Astrocyte of the spinal cord (primary cell): ENCODE measurements around the gene YY1AP1.
A peak's percentile ranks its signal among the peaks of the same experiment; 100 is the strongest.
"Not testable (repeated sequence)": the region's sequence is repeated elsewhere in the genome, so short reads cannot be mapped to it uniquely, and the experiment has no call there.

Experiments
- DNase-seq: peaks from one replicate; pipeline ENCODE4 v3.0.0; 2011; ENCODE audit warnings: low read depth, low spot score
- H3K4me3 ChIP-seq: 2 replicates; pipeline ENCODE4 v1.5.1; 2011; ENCODE audit warnings: low read depth, mild to moderate bottlenecking, low read length, moderate library complexity
- in situ Hi-C: cut with HindIII; loops from 2 replicates; pipeline ENCODE4 v1.10.0; 2017; ENCODE audit warnings: low sequenced_read_pairs
- TF ChIP-seq, protein P1 (sequence below): IDR thresholded peaks from 2 replicates; pipeline ENCODE4 v1.5.1; 2012; ENCODE audit warnings: low read depth, mild to moderate bottlenecking, low read length, inconsistent platforms

The YY1AP1 gene, protein sequence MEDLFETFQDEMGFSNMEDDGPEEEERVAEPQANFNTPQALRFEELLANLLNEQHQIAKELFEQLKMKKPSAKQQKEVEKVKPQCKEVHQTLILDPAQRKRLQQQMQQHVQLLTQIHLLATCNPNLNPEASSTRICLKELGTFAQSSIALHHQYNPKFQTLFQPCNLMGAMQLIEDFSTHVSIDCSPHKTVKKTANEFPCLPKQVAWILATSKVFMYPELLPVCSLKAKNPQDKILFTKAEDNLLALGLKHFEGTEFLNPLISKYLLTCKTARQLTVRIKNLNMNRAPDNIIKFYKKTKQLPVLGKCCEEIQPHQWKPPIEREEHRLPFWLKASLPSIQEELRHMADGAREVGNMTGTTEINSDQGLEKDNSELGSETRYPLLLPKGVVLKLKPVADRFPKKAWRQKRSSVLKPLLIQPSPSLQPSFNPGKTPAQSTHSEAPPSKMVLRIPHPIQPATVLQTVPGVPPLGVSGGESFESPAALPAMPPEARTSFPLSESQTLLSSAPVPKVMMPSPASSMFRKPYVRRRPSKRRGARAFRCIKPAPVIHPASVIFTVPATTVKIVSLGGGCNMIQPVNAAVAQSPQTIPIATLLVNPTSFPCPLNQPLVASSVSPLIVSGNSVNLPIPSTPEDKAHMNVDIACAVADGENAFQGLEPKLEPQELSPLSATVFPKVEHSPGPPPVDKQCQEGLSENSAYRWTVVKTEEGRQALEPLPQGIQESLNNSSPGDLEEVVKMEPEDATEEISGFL

DNA sequence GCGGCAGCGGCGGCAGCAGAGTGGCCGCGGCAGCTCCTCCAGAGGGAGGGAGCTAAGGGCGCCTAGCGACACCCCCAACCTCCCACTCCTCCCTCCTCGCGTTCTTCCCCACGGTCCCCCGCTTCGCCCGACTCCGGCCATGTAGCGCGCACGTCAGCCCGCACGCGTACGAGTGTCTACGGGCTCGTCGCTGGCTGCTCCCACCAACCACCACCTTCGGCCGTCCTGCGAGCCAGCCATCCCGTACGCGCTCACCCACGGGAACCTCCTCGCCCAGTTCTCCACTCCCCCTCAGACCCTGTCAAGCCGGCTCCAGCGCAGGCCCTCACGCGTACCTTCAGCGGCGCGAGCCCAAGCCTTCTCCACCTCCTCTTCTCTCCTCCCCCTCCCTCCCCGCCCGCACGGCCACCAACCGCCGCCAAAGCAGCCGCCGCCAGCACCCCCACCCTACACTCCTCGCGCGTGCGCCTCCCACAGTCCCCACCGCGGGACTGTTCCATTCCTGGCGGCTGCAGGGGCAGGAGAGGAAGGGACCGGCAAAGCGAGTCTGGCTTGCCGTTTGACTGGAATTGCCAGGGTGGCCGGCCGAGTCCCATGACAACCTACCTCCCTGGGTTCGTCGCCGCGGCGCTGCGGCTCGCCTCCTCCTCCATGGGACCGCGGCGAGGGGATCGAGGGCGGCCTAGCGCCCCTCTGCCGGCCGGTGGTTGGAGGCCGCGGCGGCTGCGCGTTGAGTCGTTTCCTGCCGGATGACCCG is at the start of gene YY1AP1:
TSS of gene YY1AP1 (minus strand) at position 451 of the 757 bp plus-strand sequence. CDS start 8,338 bp downstream, outside the sequence.
- TF ChIP-seq, protein P1, sequence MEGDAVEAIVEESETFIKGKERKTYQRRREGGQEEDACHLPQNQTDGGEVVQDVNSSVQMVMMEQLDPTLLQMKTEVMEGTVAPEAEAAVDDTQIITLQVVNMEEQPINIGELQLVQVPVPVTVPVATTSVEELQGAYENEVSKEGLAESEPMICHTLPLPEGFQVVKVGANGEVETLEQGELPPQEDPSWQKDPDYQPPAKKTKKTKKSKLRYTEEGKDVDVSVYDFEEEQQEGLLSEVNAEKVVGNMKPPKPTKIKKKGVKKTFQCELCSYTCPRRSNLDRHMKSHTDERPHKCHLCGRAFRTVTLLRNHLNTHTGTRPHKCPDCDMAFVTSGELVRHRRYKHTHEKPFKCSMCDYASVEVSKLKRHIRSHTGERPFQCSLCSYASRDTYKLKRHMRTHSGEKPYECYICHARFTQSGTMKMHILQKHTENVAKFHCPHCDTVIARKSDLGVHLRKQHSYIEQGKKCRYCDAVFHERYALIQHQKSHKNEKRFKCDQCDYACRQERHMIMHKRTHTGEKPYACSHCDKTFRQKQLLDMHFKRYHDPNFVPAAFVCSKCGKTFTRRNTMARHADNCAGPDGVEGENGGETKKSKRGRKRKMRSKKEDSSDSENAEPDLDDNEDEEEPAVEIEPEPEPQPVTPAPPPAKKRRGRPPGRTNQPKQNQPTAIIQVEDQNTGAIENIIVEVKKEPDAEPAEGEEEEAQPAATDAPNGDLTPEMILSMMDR = no peak
- peak within 1 kb of the TSS; percentile 96 for H3K4me3 ChIP-seq
- DNase-seq = peak; percentile 94
- in situ Hi-C loops = no loop called here

DNA sequence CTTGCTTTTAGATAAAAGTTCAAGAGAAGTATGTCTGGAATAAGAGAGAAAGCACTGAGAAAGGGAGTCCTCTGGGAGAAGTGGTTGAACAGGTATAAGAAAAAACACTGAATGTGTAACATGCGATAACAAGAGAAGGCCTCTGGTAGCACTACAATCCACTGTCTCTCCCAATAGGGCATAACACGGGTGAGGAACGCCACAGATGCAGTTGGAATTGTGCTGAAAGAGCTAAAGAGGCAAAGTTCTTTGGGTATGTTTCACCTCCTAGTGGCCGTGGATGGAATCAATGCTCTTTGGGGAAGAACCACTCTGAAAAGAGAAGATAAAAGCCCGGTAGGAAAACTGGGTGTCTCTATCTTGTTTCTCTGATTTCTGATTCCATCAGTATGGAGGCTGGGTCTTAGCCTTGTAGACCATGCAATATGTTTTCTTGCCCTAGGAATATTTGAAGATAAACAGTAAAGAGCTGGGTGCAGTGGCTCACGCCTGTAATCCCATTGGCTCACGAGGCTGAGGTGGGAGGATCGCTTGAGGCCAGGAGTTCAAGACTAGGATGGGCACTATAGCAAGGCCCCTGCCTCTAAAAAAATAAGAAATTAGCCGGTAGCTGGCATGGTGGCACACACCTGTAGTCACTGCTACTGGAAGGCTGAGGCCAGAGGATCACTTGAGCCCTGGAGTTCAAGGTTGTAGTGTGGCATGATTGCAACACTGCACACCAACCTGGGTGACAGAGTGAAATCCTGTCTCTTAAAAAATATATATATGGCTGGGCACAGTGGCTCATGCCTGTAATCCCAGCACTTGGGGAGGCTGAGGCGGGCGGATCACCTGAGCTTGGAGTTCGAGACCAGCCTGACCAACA is 40.7 kb upstream of the YY1AP1 start:
- DNase-seq = peak; percentile 64
- in situ Hi-C loops = no loop called here
- TF ChIP-seq, protein P1 = peak; percentile 78
- no peak overlapping the region for H3K4me3 ChIP-seq

DNA sequence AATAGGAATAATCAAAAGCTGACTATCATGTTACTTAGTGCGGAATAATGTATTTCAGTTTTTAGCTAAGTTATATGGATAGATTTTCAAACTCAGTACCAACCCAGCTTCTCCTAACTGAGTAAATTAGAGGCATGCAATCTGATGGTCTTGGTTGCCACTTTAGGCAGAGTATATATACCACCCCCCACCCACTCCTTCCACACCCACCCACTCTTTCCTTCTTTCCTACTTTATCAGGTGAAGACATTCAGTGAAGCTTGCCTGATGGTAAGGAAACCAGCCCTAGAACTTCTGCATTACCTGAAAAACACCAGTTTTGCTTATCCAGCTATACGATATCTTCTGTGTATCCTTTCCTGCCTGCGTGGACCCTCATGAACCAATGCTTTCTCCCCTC is 36.6 kb upstream of the YY1AP1 start:
- H3K4me3 ChIP-seq = no peak overlapping the region
- in situ Hi-C loops = no loop called here
- DNase-seq = no peak
- TF ChIP-seq, protein P1 = no peak

DNA sequence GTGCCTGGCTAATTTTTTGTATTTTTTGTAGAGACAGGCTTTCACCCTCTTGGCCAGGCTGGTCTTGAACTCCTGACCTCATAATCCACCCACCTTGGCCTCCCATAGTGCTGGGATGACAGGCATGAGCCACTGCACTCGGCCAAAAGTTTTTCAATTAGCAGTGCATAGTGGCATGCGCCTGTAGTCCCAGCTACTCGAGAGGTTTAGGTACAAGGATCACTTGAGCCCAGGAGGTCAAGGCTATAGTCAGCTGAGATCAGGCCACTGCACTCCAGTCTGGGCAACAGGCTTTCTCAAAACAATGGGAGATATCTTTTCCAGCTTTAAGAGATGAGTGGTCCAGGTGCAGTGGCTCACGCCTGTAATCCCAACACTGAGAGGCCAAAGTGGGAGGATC is 31.1 kb upstream of the YY1AP1 start:
- no peak for DNase-seq
- TF ChIP-seq, protein P1 = no peak
- no peak overlapping the region for H3K4me3 ChIP-seq
- in situ Hi-C loops = no loop called here

DNA sequence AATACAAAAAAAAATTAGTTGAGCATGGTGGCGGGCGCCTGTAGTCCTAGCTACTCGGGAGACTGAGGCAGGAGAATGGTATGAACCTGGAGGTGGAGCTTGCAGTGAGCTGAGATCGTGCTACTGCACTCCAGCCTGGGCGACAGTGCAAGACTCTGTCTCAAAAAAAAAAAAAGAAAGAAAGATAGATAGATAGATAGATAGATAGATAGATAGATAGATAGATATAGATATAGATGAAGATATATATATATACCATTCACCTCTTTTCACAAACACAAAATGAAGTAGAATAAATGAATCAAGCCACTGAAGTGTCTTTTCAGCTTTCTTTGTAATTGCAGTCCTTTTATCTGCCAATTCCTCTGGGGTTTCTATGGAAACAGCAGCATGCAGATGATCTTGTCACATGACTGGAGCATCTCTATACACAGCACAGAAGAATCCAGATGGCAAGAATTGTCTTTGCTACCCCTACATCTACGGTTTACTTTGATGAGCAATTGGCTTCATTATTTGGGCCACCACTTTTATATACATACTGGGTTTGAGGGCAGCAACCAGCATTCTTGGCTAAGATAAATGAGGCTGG is 30.0 kb upstream of the YY1AP1 start:
- H3K4me3 ChIP-seq, in situ Hi-C loops: not testable (repeated sequence)

DNA sequence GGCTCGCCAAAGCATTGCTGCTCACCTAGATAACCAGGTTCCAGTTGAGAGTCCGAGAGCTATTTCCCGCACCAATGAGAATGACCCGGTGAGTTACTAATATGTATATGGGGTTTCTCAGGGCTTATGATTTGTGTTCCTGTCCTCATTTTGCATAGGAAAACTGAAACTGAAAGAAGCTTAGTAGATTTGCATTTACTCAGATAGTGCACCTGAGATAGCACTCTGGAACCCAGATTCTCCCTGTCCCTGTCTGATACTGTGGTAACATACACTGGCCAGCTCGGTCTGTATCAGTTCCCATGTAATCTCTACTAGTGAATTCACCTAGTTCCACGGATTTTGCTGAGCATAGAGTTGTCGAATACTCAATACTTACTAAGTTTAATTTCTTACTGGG is 28.5 kb upstream of the YY1AP1 start:
- TF ChIP-seq, protein P1 = no peak
- H3K4me3 ChIP-seq = no peak overlapping the region
- in situ Hi-C loops = no loop called here
- DNase-seq = no peak

More for the DNA sequence above, 30.0 kb upstream of the YY1AP1 start:
- not testable (repeated sequence) for DNase-seq
